B cell (primary cell): ENCODE results near the gene KLHL25. TPM values are rescaled to one million over a fixed set of nuclear protein-coding genes. Genes with fewer than 3 reads are reported as not detected.

Experiments used
- ATAC-seq: fragments of 200-7000 bp; cut with Tn5 transposase; one replicate; pipeline ENCODE4 v1.10.0; 2021; ENCODE audit warnings: low read depth, mild to moderate bottlenecking, moderate number of reproducible peaks, moderate library complexity
- CTCF ChIA-PET: fragments of 350-600 bp; sonication (Branson Sonifier 250); formaldehyde crosslinking; loops from one replicate; lab custom pipeline; 2021; ENCODE audit warnings: antibody characterized with exemption, inconsistent platforms; lab: Charles Lee
- POLR2A ChIA-PET: fragments of 350-600 bp; sonication (Branson Sonifier 250); formaldehyde crosslinking; loops from one replicate; lab custom pipeline; 2021; ENCODE audit warnings: antibody characterized with exemption; lab: Charles Lee
- DNase-seq: peaks from one replicate; pipeline ENCODE4 v3.0.0; 2013
- H2AFZ ChIP-seq: 2 replicates; pipeline ENCODE4 v1.6.1; 2012; ENCODE audit warnings: mild to moderate bottlenecking, low read depth, low read length; ENCODE audit not compliant: insufficient read depth, poor library complexity, severe bottlenecking
- H3K27ac ChIP-seq, 2 donors: 1 replicate in 1 of 2; 2 replicates in 1 of 2; pipeline ENCODE4 v1.5.1; 2012 to 2013; ENCODE audit warnings: low read length in 2 of 2, mild to moderate bottlenecking in 2 of 2, moderate library complexity in 1 of 2
- H3K27me3 ChIP-seq, 4 experiments: fragments of 200-600 bp in 1 of 4; sonication (generic) in 1 of 4; replicated peaks in 1 of 4; 1 replicate in 2 of 4; 2 replicates in 2 of 4; pipeline versions ENCODE4 v1.6.1 to v1.7.0; 2013 to 2016; ENCODE audit warnings: low read length in 3 of 4, mild to moderate bottlenecking in 2 of 4, mixed read lengths in 1 of 4, moderate library complexity in 1 of 4; ENCODE audit not compliant: insufficient read depth in 4 of 4, control insufficient read depth in 3 of 4; ENCODE audit errors: control extremely low read depth in 1 of 4
- H3K36me3 ChIP-seq, 2 experiments: replicated peaks in 1 of 2; 1 replicate in 1 of 2; 2 replicates in 1 of 2; pipeline versions ENCODE4 v1.6.1 to v1.7.1; 2013; ENCODE audit warnings: low read length in 1 of 2; ENCODE audit not compliant: insufficient read depth in 2 of 2, control insufficient read depth in 1 of 2; ENCODE audit errors: control extremely low read depth in 1 of 2, extremely low read depth in 1 of 2
- H3K4me1 ChIP-seq, 2 donors: fragments of 200-600 bp in 1 of 2; sonication (generic) in 1 of 2; 1 replicate in 1 of 2; 2 replicates in 1 of 2; pipeline versions ENCODE4 v1.5.1 to v1.6.1; 2013 to 2017; ENCODE audit warnings: low read length in 2 of 2; ENCODE audit not compliant: control insufficient read depth in 2 of 2, insufficient read depth in 2 of 2
- H3K4me2 ChIP-seq: replicated peaks from 2 replicates; pipeline ENCODE3; 2012; ENCODE audit warnings: mild to moderate bottlenecking, low read depth, low read length; ENCODE audit not compliant: poor library complexity, severe bottlenecking
- H3K4me3 ChIP-seq, 5 experiments: fragments of 200-600 bp in 1 of 5; sonication (generic) in 1 of 5; 1 replicate in 3 of 5; 2 replicates in 2 of 5; pipeline versions ENCODE4 v1.5.1 to v1.7.0; 2011 to 2016; ENCODE audit warnings: low read length in 4 of 5, mild to moderate bottlenecking in 4 of 5, low read depth in 2 of 5, control low read depth in 1 of 5, moderate library complexity in 1 of 5; ENCODE audit not compliant: insufficient read depth in 1 of 5; ENCODE audit errors: control extremely low read depth in 1 of 5, extremely low read depth in 1 of 5
- H3K79me2 ChIP-seq: fragments of 200-600 bp; sonication (generic); one replicate; pipeline ENCODE4 v1.6.0; 2016; ENCODE audit warnings: low read length; ENCODE audit not compliant: control insufficient read depth, insufficient read depth
- H3K9ac ChIP-seq: fragments of 200-600 bp; sonication (generic); 2 replicates; pipeline ENCODE4 v1.6.1; 2017; ENCODE audit warnings: mild to moderate bottlenecking, low read length, moderate library complexity
- H3K9me3 ChIP-seq, 3 donors: one replicate each; pipeline versions ENCODE4 v1.6.1 to v1.7.1; 2013; ENCODE audit warnings: low read length in 2 of 3; ENCODE audit not compliant: control insufficient read depth in 2 of 3, insufficient read depth in 1 of 3; ENCODE audit errors: control extremely low read depth in 1 of 3
- H4K20me1 ChIP-seq: 2 replicates; pipeline ENCODE4 v1.6.0; 2012; ENCODE audit warnings: mild to moderate bottlenecking, low read length; ENCODE audit not compliant: insufficient read depth, control insufficient read depth, poor library complexity, severe bottlenecking
- H3K27ac Mint-ChIP-seq: one replicate; pipeline ENCODE4 v1.8.0; 2021; ENCODE audit warnings: mixed read lengths
- H3K27me3 Mint-ChIP-seq: one replicate; pipeline ENCODE4 v1.8.0; 2021; ENCODE audit warnings: mixed read lengths
- H3K4me1 Mint-ChIP-seq: one replicate; pipeline ENCODE4 v1.8.0; 2021; ENCODE audit warnings: mixed read lengths
- H3K4me3 Mint-ChIP-seq: one replicate; pipeline ENCODE4 v1.8.0; 2021; ENCODE audit warnings: mixed read lengths
- H3K9me3 Mint-ChIP-seq: one replicate; pipeline ENCODE4 v1.8.0; 2022; ENCODE audit warnings: mixed read lengths; ENCODE audit not compliant: insufficient read depth
- EZH2 ChIP-seq: IDR thresholded peaks from 2 replicates; pipeline ENCODE4 v1.6.1; 2012; ENCODE audit warnings: borderline replicate concordance, low read depth, mild to moderate bottlenecking, moderate library complexity, low read length; ENCODE audit not compliant: insufficient read depth, poor library complexity, severe bottlenecking
- WGBS: methylation state at CpG from one replicate; pipeline ENCODE4 v1.1.5; 2013; ENCODE audit warnings: missing lambda C conversion rate; ENCODE audit not compliant: insufficient coverage; 5-methylcytosine and 5-hydroxymethylcytosine counted together
- intact Hi-C: fragments of 100-400 bp; cut with micrococcal nuclease; formaldehyde crosslinking; loops from one replicate; pipeline ENCODE4 v1.10.0; 2022
- polyA plus RNA-seq: library from polyadenylated mRNA; depleted of rRNA; stranded (reverse); fragments of >200 nt; gene quantifications from 2 replicates; pipeline ENCODE4 v1.2.3, GENCODE V29; 2012
- total RNA-seq, 2 donors: library from RNA; stranded (reverse); fragments of 120-200 nt in 1 of 2; gene quantifications; 1 replicate in 1 of 2; 2 replicates in 1 of 2; pipeline versions ENCODE4 v1.2.3 to v1.2.4, GENCODE V29; 2013 to 2022
- TF ChIP-seq, protein P1 (sequence below): fragments of 200-600 bp; IDR thresholded peaks from one replicate; pipeline ENCODE4 v1.8.0; 2022; ENCODE audit warnings: antibody characterized with exemption, mild to moderate bottlenecking

Gene KLHL25
- total and polyA plus RNA-seq, 2 donors (not counting 1 experiment from before 2014, with no cell fraction given), result 1.1 to 3.3 TPM

DNA sequence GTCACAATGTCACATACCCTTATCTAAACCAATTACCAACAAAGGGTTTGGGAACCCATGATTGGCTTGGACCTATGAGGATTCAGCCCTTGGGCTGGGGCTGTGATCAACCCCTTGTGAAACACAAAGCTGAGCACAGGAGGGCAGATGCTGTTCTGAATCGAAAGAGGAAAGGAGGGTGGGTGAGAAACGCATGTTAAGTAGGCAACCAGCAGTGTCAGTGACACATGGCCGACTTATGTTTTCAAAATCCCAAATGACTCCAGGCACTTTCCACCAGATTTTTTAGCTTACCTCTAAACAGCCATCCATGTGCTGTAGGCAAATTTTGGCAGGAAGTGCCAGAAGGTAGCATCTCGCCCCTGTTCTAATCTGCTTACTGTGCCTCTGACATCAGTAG, 34.1 kb upstream of the KLHL25 start:
- Mint-ChIP-seq H3K9me3 (no peaks in the 10 kb centered on the region), H3K27ac (no peak overlapping the region), H3K4me3 (no peak overlapping the region), H3K27me3 (peaks cover 12% of the 10 kb centered on the region), H3K4me1 (no peaks in the 10 kb centered on the region)
- no peaks in the 10 kb centered on the region for H3K4me1 ChIP-seq
- H3K4me2 ChIP-seq, result no peak overlapping the region
- no peaks in the 10 kb centered on the region for H3K79me2 ChIP-seq
- intact Hi-C loops, result no loop called here
- no peaks in the 10 kb centered on the region for H3K9me3 ChIP-seq
- DNase-seq, result no peak
- H3K27ac ChIP-seq, result no peak overlapping the region
- H3K36me3 ChIP-seq, result no peaks in the 10 kb centered on the region
- no peaks in the 10 kb centered on the region for H3K27me3 ChIP-seq
- H3K4me3 ChIP-seq, result no peak overlapping the region
- ATAC-seq, result no peak
- TF ChIP-seq, protein P1, sequence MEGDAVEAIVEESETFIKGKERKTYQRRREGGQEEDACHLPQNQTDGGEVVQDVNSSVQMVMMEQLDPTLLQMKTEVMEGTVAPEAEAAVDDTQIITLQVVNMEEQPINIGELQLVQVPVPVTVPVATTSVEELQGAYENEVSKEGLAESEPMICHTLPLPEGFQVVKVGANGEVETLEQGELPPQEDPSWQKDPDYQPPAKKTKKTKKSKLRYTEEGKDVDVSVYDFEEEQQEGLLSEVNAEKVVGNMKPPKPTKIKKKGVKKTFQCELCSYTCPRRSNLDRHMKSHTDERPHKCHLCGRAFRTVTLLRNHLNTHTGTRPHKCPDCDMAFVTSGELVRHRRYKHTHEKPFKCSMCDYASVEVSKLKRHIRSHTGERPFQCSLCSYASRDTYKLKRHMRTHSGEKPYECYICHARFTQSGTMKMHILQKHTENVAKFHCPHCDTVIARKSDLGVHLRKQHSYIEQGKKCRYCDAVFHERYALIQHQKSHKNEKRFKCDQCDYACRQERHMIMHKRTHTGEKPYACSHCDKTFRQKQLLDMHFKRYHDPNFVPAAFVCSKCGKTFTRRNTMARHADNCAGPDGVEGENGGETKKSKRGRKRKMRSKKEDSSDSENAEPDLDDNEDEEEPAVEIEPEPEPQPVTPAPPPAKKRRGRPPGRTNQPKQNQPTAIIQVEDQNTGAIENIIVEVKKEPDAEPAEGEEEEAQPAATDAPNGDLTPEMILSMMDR, result no peak
- no peak for TF ChIP-seq EZH2
- ChIA-PET CTCF (interaction anchor here (0.7 to 3.0 kb wide), 3 partner anchors 12 to 322 kb away, joined by 4 to 14 read pairs (median 4); no protein-coding TSS in a partner anchor), POLR2A (interaction anchor here (0.7 kb wide), 1 partner anchor 1056 kb away, joined by 4 read pairs; no protein-coding TSS in a partner anchor)
- no CpG with 5 or more reads among the region's 4 CpGs for whole genome bisulfite sequencing
- H2AFZ ChIP-seq, result no peak overlapping the region
- no peaks in the 10 kb centered on the region for H4K20me1 ChIP-seq
- H3K9ac ChIP-seq, result no peak overlapping the region

- peaks cover 9% of the 10 kb centered on the region for H3K27me3 Mint-ChIP-seq
- H3K27ac Mint-ChIP-seq, result no peak overlapping the region
- H3K27ac ChIP-seq, result no peak overlapping the region
- intact Hi-C loops, result no loop called here
- no peaks in the 10 kb centered on the region for H3K9me3 ChIP-seq
- H3K36me3 ChIP-seq, result no peaks in the 10 kb centered on the region
- no peak overlapping the region for H3K9ac ChIP-seq
- no peak overlapping the region for H2AFZ ChIP-seq
- no peak for DNase-seq
- H3K4me3 ChIP-seq, result no peak overlapping the region
- H3K4me1 ChIP-seq, result no peaks in the 10 kb centered on the region
- H3K4me3 Mint-ChIP-seq, result no peak overlapping the region
- TF ChIP-seq, protein P1, result no peak
- no peak for TF ChIP-seq EZH2
- no peaks in the 10 kb centered on the region for H3K4me1 Mint-ChIP-seq
- ChIA-PET POLR2A (interaction anchor here (0.7 kb wide), 1 partner anchor 1055 kb away, joined by 4 read pairs; no protein-coding TSS in a partner anchor), CTCF (interaction anchor here (0.7 to 3.0 kb wide), 3 partner anchors 13 to 321 kb away, joined by 4 to 14 read pairs (median 4); no protein-coding TSS in a partner anchor)
- no peaks in the 10 kb centered on the region for H3K27me3 ChIP-seq
- H3K4me2 ChIP-seq, result no peak overlapping the region
- no peaks in the 10 kb centered on the region for H3K79me2 ChIP-seq
- H3K9me3 Mint-ChIP-seq, result no peaks in the 10 kb centered on the region
- no CpG with 5 or more reads among the region's 1 CpG for WGBS
- no peak for ATAC-seq
- no peaks in the 10 kb centered on the region for H4K20me1 ChIP-seq
Measured at GRCh38 chr15:85828126-85828525, 33.4 kb upstream of the KLHL25 start.
